Endothelial cell of umbilical vein (primary cell): ENCODE measurements around the gene PPP1R9B. TPM values are rescaled to one million over a fixed set of nuclear protein-coding genes. Genes with fewer than 3 reads are reported as not detected.
A peak's percentile ranks its signal among the peaks of the same experiment; 100 is the strongest.

Experiments used
- BruUV-seq: library from RNA; stranded (reverse); fragments of 400-500 nt; replicated peaks from 2 replicates; lab custom pipeline; 2021; lab: Mats Ljungman, UMichigan
- CTCF ChIA-PET: fragments of 300-600, 350-600 bp; sonication (Branson Sonifier 250); formaldehyde crosslinking; loops from one replicate; lab custom pipeline; 2021; ENCODE audit warnings: antibody characterized with exemption, inconsistent platforms; lab: Charles Lee
- POLR2A ChIA-PET: fragments of 300-600, 350-600 bp; sonication (Branson Sonifier 250); formaldehyde crosslinking; loops from one replicate; lab custom pipeline; 2021; ENCODE audit warnings: antibody characterized with exemption, inconsistent platforms; lab: Charles Lee
- DNase-seq: peaks from one replicate; pipeline ENCODE4 v3.0.0-alpha.2; 2011; ENCODE audit warnings: low read depth, low spot score
- FAIRE-seq: peaks from 2 replicates; lab custom pipeline; 2011; peaks lifted over from hg19 to GRCh38; lab: Jason Lieb, UNC
- H2AFZ ChIP-seq: 2 replicates; pipeline ENCODE4 v1.6.0; 2012; ENCODE audit warnings: low read depth, low read length, control low read depth, inconsistent platforms
- H3K27ac ChIP-seq: 2 replicates; pipeline ENCODE4 v1.5.1; 2011; ENCODE audit warnings: low read depth, mild to moderate bottlenecking, control low read depth, low read length, moderate library complexity; ENCODE audit not compliant: insufficient read depth
- H3K27me3 ChIP-seq, 2 experiments: 2 replicates each; pipeline versions ENCODE4 v1.6.0 to v1.6.1; 2011; ENCODE audit warnings: low read length in 2 of 2, mixed read lengths in 1 of 2; ENCODE audit not compliant: control insufficient read depth in 2 of 2, insufficient read depth in 2 of 2
- H3K36me3 ChIP-seq, 2 experiments: 2 replicates in 1 of 2; 3 replicates in 1 of 2; pipeline ENCODE4 v1.5.1; 2011; ENCODE audit warnings: low read length in 2 of 2, mild to moderate bottlenecking in 1 of 2, moderate library complexity in 1 of 2; ENCODE audit not compliant: control insufficient read depth in 2 of 2, insufficient read depth in 2 of 2; ENCODE audit errors: extremely low read depth in 1 of 2
- H3K4me1 ChIP-seq: 3 replicates; pipeline ENCODE4 v1.5.1; 2011; ENCODE audit warnings: mild to moderate bottlenecking, low read length; ENCODE audit not compliant: control insufficient read depth, insufficient read depth; ENCODE audit errors: extremely low read depth
- H3K4me2 ChIP-seq: 2 replicates; pipeline ENCODE4 v1.6.1; 2011; ENCODE audit warnings: low read length, control low read depth, mixed read lengths; ENCODE audit not compliant: insufficient read depth
- H3K4me3 ChIP-seq, 3 experiments: fragments of 200-600 bp in 1 of 3; sonication (generic), shearing (Covaris generic) in 1 of 3; replicated peaks in 1 of 3; 2 replicates each; pipeline ENCODE4 v1.5.1; 2011 to 2016; ENCODE audit warnings: control low read depth in 3 of 3, low read length in 3 of 3, mild to moderate bottlenecking in 2 of 3, inconsistent platforms in 1 of 3, low read depth in 1 of 3, moderate library complexity in 1 of 3; ENCODE audit not compliant: insufficient read depth in 1 of 3
- H3K79me2 ChIP-seq: 2 replicates; pipeline ENCODE4 v1.6.0; 2012; ENCODE audit warnings: low read length, inconsistent platforms; ENCODE audit not compliant: control insufficient read depth, insufficient read depth
- H3K9ac ChIP-seq: replicated peaks from 2 replicates; pipeline ENCODE3; 2011; ENCODE audit warnings: low read length, control low read depth; ENCODE audit not compliant: insufficient read depth; ENCODE audit errors: extremely low read depth
- H3K9me1 ChIP-seq: replicated peaks from 3 replicates; pipeline ENCODE4 v1.6.0; 2011; ENCODE audit warnings: mild to moderate bottlenecking, low read length; ENCODE audit not compliant: control insufficient read depth, insufficient read depth; ENCODE audit errors: extremely low read depth
- H3K9me3 ChIP-seq: replicated peaks from 2 replicates; pipeline ENCODE4 v1.5.1; 2012; ENCODE audit warnings: low read length, inconsistent platforms; ENCODE audit not compliant: control insufficient read depth, insufficient read depth
- H4K20me1 ChIP-seq: replicated peaks from 2 replicates; pipeline ENCODE3; 2011; ENCODE audit warnings: mild to moderate bottlenecking, low read length; ENCODE audit not compliant: control insufficient read depth, insufficient read depth; ENCODE audit errors: extremely low read depth
- EZH2 ChIP-seq: IDR thresholded peaks from 2 replicates; pipeline ENCODE4 v1.6.1; 2012; ENCODE audit warnings: borderline replicate concordance, low read depth, mild to moderate bottlenecking, moderate library complexity, low read length, inconsistent platforms; ENCODE audit not compliant: severe bottlenecking
- POLR2AphosphoS5 ChIP-seq: IDR thresholded peaks from 2 replicates; pipeline ENCODE4 v1.6.1; 2012; ENCODE audit warnings: low read depth, mild to moderate bottlenecking, control low read depth, low read length, moderate library complexity; ENCODE audit not compliant: insufficient read depth
- dilution Hi-C: fragments of 300-500 bp; cut with MboI; formaldehyde crosslinking; loops from one replicate; pipeline ENCODE4 v1.15.0; 2019; ENCODE audit warnings: low sequenced_read_pairs; ENCODE audit not compliant: extremely low pct_ligation_motif_present
- intact Hi-C: fragments of 100-400 bp; cut with micrococcal nuclease; formaldehyde crosslinking; loops from one replicate; pipeline ENCODE4 v1.10.0; 2022
- polyA plus RNA-seq, 4 experiments: library from polyadenylated mRNA; depleted of rRNA in 3 of 4; stranded (reverse) in 3 of 4; unstranded in 1 of 4; fragments of >200 nt; gene quantifications; 2 replicates each; pipeline versions ENCODE4 v1.2.1 to v1.2.3, GENCODE V29; 2011 to 2012; ENCODE audit warnings: missing spikeins in 1 of 4
- total RNA-seq: library from RNA; stranded (reverse); gene quantifications from 2 replicates; pipeline ENCODE4 v1.2.3, GENCODE V29; 2021
- TF ChIP-seq, protein P1 (sequence below), 2 donors: IDR thresholded peaks; 1 replicate in 1 of 2; 2 replicates in 1 of 2; pipeline ENCODE4 v1.5.1; 2011; ENCODE audit warnings: low read length in 2 of 2, mild to moderate bottlenecking in 2 of 2, moderate library complexity in 2 of 2, control low read depth in 1 of 2, inconsistent platforms in 1 of 2, low read depth in 1 of 2; ENCODE audit not compliant: insufficient read depth in 1 of 2; ENCODE audit errors: extremely low read depth in 1 of 2

PPP1R9B gene
- total and polyA plus RNA-seq, 2 donors (not counting 3 experiments of a cell fraction or from before 2014, with no cell fraction given), result 20.1 to 60.2 TPM

DNA sequence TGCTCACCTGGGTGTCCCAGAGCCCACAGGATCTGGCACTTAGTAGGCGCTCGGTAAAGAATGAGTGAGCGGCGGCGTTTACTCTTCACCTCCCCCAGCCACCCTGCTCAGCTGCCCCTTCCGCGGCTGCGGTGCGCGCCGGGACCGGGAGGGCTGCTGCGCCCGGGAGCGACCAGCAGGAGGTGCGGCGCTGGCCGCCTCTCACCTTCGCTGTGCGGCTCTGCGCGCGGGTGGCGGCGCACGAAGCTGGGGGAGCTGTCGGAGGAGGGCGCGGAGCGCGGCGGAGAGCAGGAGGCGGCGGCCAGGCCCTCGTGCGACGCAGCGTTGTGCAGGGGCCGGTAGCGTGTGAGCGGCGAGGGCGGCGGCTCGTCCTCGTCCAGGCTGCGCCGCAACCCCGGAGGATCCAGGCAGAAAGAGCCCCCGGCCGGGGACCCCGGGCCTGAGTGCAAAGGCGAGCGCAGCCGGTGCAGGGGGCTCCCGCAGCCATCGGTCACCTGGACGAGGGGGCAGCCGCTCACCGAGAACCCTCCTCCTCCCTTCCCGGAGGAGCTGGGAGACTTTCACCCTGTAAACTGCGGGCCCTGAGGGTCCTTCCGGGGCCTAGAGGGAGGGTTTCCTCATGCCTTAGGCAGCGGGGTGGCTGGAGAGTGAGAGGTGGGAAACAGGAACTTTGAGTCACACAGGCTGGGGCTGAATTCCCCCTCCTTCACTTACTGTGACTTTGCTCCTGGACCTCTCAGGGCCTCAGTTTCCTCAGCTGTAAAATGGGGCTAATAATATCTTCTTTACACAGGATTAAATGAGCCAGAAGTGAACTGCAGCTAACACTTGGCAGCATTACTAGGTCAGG lies 33.0 kb downstream of the PPP1R9B start:
- no peaks in the 10 kb centered on the region for H3K9me3 ChIP-seq
- peaks cover 0 to 4% of the 10 kb centered on the region in 2 experiments for H3K36me3 ChIP-seq
- dilution Hi-C loops (no loop called here), intact Hi-C loops (loop anchor here (10.0 kb wide), 1 partner anchor 147 kb away; no protein-coding TSS in a partner anchor)
- no peaks in the 10 kb centered on the region for H4K20me1 ChIP-seq
- no peak overlapping the region for H3K27ac ChIP-seq
- CTCF ChIA-PET, result interaction anchor here (0.6 to 4.6 kb wide), 23 partner anchors 9 to 183 kb away, joined by 3 to 57 read pairs (median 7); partner anchors contain the start of genes PPP1R9B, SAMD14 and SGCA
- peak; percentile 59 for FAIRE-seq
- no peaks in the 10 kb centered on the region for H3K27me3 ChIP-seq
- no peak overlapping the region for H3K9ac ChIP-seq
- BruUV-seq, result no TSS peak
- no peak overlapping the region for H3K4me2 ChIP-seq
- TF ChIP-seq POLR2AphosphoS5, result peak; percentile 44
- TF ChIP-seq, protein P1, sequence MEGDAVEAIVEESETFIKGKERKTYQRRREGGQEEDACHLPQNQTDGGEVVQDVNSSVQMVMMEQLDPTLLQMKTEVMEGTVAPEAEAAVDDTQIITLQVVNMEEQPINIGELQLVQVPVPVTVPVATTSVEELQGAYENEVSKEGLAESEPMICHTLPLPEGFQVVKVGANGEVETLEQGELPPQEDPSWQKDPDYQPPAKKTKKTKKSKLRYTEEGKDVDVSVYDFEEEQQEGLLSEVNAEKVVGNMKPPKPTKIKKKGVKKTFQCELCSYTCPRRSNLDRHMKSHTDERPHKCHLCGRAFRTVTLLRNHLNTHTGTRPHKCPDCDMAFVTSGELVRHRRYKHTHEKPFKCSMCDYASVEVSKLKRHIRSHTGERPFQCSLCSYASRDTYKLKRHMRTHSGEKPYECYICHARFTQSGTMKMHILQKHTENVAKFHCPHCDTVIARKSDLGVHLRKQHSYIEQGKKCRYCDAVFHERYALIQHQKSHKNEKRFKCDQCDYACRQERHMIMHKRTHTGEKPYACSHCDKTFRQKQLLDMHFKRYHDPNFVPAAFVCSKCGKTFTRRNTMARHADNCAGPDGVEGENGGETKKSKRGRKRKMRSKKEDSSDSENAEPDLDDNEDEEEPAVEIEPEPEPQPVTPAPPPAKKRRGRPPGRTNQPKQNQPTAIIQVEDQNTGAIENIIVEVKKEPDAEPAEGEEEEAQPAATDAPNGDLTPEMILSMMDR (IDR thresholded peaks at IDR 0.05; ENCODE audit: extremely low read depth in 1 of 2, insufficient read depth in 1 of 2, low read depth in 1 of 2, low read length in 2 of 2), result peak; percentile 78 to 82
- no peak for TF ChIP-seq EZH2
- H3K79me2 ChIP-seq, result no peaks in the 10 kb centered on the region
- H3K4me1 ChIP-seq, result no peaks in the 10 kb centered on the region
- H3K9me1 ChIP-seq, result no peaks in the 10 kb centered on the region
- no peak overlapping the region for H3K4me3 ChIP-seq
- DNase-seq, result peak; percentile 60
- POLR2A ChIA-PET, result interaction anchor here (0.6 to 0.7 kb wide), 2 partner anchors 34 to 83 kb away, joined by 3 read pairs; no protein-coding TSS in a partner anchor
- H2AFZ ChIP-seq, result no peak overlapping the region
